B cell (primary cell): Measurements from ENCODE around the gene MAP4K2. TPM values are rescaled to one million over a fixed set of nuclear protein-coding genes. Genes with fewer than 3 reads are reported as not detected.

Experiments used
- ATAC-seq: fragments of 200-7000 bp; cut with Tn5 transposase; one replicate; pipeline ENCODE4 v1.10.0; 2021; ENCODE audit warnings: low read depth, mild to moderate bottlenecking, moderate number of reproducible peaks, moderate library complexity
- CTCF ChIA-PET: fragments of 350-600 bp; sonication (Branson Sonifier 250); formaldehyde crosslinking; loops from one replicate; lab custom pipeline; 2021; ENCODE audit warnings: antibody characterized with exemption, inconsistent platforms; lab: Charles Lee
- POLR2A ChIA-PET: fragments of 350-600 bp; sonication (Branson Sonifier 250); formaldehyde crosslinking; loops from one replicate; lab custom pipeline; 2021; ENCODE audit warnings: antibody characterized with exemption; lab: Charles Lee
- DNase-seq: peaks from one replicate; pipeline ENCODE4 v3.0.0; 2013
- H2AFZ ChIP-seq: 2 replicates; pipeline ENCODE4 v1.6.1; 2012; ENCODE audit warnings: mild to moderate bottlenecking, low read depth, low read length; ENCODE audit not compliant: insufficient read depth, poor library complexity, severe bottlenecking
- H3K27ac ChIP-seq, 2 donors: 1 replicate in 1 of 2; 2 replicates in 1 of 2; pipeline ENCODE4 v1.5.1; 2012 to 2013; ENCODE audit warnings: low read length in 2 of 2, mild to moderate bottlenecking in 2 of 2, moderate library complexity in 1 of 2
- H3K27me3 ChIP-seq, 4 experiments: fragments of 200-600 bp in 1 of 4; sonication (generic) in 1 of 4; replicated peaks in 1 of 4; 1 replicate in 2 of 4; 2 replicates in 2 of 4; pipeline versions ENCODE4 v1.6.1 to v1.7.0; 2013 to 2016; ENCODE audit warnings: low read length in 3 of 4, mild to moderate bottlenecking in 2 of 4, mixed read lengths in 1 of 4, moderate library complexity in 1 of 4; ENCODE audit not compliant: insufficient read depth in 4 of 4, control insufficient read depth in 3 of 4; ENCODE audit errors: control extremely low read depth in 1 of 4
- H3K36me3 ChIP-seq, 2 experiments: replicated peaks in 1 of 2; 1 replicate in 1 of 2; 2 replicates in 1 of 2; pipeline versions ENCODE4 v1.6.1 to v1.7.1; 2013; ENCODE audit warnings: low read length in 1 of 2; ENCODE audit not compliant: insufficient read depth in 2 of 2, control insufficient read depth in 1 of 2; ENCODE audit errors: control extremely low read depth in 1 of 2, extremely low read depth in 1 of 2
- H3K4me1 ChIP-seq, 2 donors: fragments of 200-600 bp in 1 of 2; sonication (generic) in 1 of 2; 1 replicate in 1 of 2; 2 replicates in 1 of 2; pipeline versions ENCODE4 v1.5.1 to v1.6.1; 2013 to 2017; ENCODE audit warnings: low read length in 2 of 2; ENCODE audit not compliant: control insufficient read depth in 2 of 2, insufficient read depth in 2 of 2
- H3K4me2 ChIP-seq: replicated peaks from 2 replicates; pipeline ENCODE3; 2012; ENCODE audit warnings: mild to moderate bottlenecking, low read depth, low read length; ENCODE audit not compliant: poor library complexity, severe bottlenecking
- H3K4me3 ChIP-seq, 5 experiments: fragments of 200-600 bp in 1 of 5; sonication (generic) in 1 of 5; 1 replicate in 3 of 5; 2 replicates in 2 of 5; pipeline versions ENCODE4 v1.5.1 to v1.7.0; 2011 to 2016; ENCODE audit warnings: low read length in 4 of 5, mild to moderate bottlenecking in 4 of 5, low read depth in 2 of 5, control low read depth in 1 of 5, moderate library complexity in 1 of 5; ENCODE audit not compliant: insufficient read depth in 1 of 5; ENCODE audit errors: control extremely low read depth in 1 of 5, extremely low read depth in 1 of 5
- H3K79me2 ChIP-seq: fragments of 200-600 bp; sonication (generic); one replicate; pipeline ENCODE4 v1.6.0; 2016; ENCODE audit warnings: low read length; ENCODE audit not compliant: control insufficient read depth, insufficient read depth
- H3K9ac ChIP-seq: fragments of 200-600 bp; sonication (generic); 2 replicates; pipeline ENCODE4 v1.6.1; 2017; ENCODE audit warnings: mild to moderate bottlenecking, low read length, moderate library complexity
- H3K9me3 ChIP-seq, 3 donors: one replicate each; pipeline versions ENCODE4 v1.6.1 to v1.7.1; 2013; ENCODE audit warnings: low read length in 2 of 3; ENCODE audit not compliant: control insufficient read depth in 2 of 3, insufficient read depth in 1 of 3; ENCODE audit errors: control extremely low read depth in 1 of 3
- H4K20me1 ChIP-seq: 2 replicates; pipeline ENCODE4 v1.6.0; 2012; ENCODE audit warnings: mild to moderate bottlenecking, low read length; ENCODE audit not compliant: insufficient read depth, control insufficient read depth, poor library complexity, severe bottlenecking
- H3K27ac Mint-ChIP-seq: one replicate; pipeline ENCODE4 v1.8.0; 2021; ENCODE audit warnings: mixed read lengths
- H3K27me3 Mint-ChIP-seq: one replicate; pipeline ENCODE4 v1.8.0; 2021; ENCODE audit warnings: mixed read lengths
- H3K4me1 Mint-ChIP-seq: one replicate; pipeline ENCODE4 v1.8.0; 2021; ENCODE audit warnings: mixed read lengths
- H3K4me3 Mint-ChIP-seq: one replicate; pipeline ENCODE4 v1.8.0; 2021; ENCODE audit warnings: mixed read lengths
- H3K9me3 Mint-ChIP-seq: one replicate; pipeline ENCODE4 v1.8.0; 2022; ENCODE audit warnings: mixed read lengths; ENCODE audit not compliant: insufficient read depth
- CTCF ChIP-seq: fragments of 200-600 bp; IDR thresholded peaks from one replicate; pipeline ENCODE4 v1.8.0; 2022; ENCODE audit warnings: antibody characterized with exemption, mild to moderate bottlenecking
- EZH2 ChIP-seq: IDR thresholded peaks from 2 replicates; pipeline ENCODE4 v1.6.1; 2012; ENCODE audit warnings: borderline replicate concordance, low read depth, mild to moderate bottlenecking, moderate library complexity, low read length; ENCODE audit not compliant: insufficient read depth, poor library complexity, severe bottlenecking
- WGBS: methylation state at CpG from one replicate; pipeline ENCODE4 v1.1.5; 2013; ENCODE audit warnings: missing lambda C conversion rate; ENCODE audit not compliant: insufficient coverage; 5-methylcytosine and 5-hydroxymethylcytosine counted together
- intact Hi-C: fragments of 100-400 bp; cut with micrococcal nuclease; formaldehyde crosslinking; loops from one replicate; pipeline ENCODE4 v1.10.0; 2022
- polyA plus RNA-seq: library from polyadenylated mRNA; depleted of rRNA; stranded (reverse); fragments of >200 nt; gene quantifications from 2 replicates; pipeline ENCODE4 v1.2.3, GENCODE V29; 2012
- total RNA-seq, 2 donors: library from RNA; stranded (reverse); fragments of 120-200 nt in 1 of 2; gene quantifications; 1 replicate in 1 of 2; 2 replicates in 1 of 2; pipeline versions ENCODE4 v1.2.3 to v1.2.4, GENCODE V29; 2013 to 2022

MAP4K2 gene
- total and polyA plus RNA-seq, 2 donors (not counting 1 experiment from before 2014, with no cell fraction given): 118 to 163 TPM

GRCh38 chr11:64752175-64752970 lies 50.6 kb downstream of the MAP4K2 start:
- no peak overlapping the region for H3K4me2 ChIP-seq
- no peak overlapping the region for H3K9ac ChIP-seq
- peaks cover 7 to 18% of the 10 kb centered on the region in 2 donors for H3K4me1 ChIP-seq
- CTCF ChIA-PET: interaction anchor here (1.1 to 13.7 kb wide), 3 partner anchors 9 to 15 kb away, joined by 3 to 280 read pairs (median 3); partner anchors contain the start of gene RASGRP2
- WGBS: 91% methylated on average over 13 of the region's 14 CpGs
- TF ChIP-seq CTCF: no peak
- TF ChIP-seq EZH2: no peak
- Mint-ChIP-seq H3K27me3 (no peaks in the 10 kb centered on the region), H3K4me1 (peaks cover 40% of the 10 kb centered on the region), H3K27ac (no peak overlapping the region), H3K9me3 (no peaks in the 10 kb centered on the region), H3K4me3 (no peak overlapping the region)
- intact Hi-C loops: no loop called here
- H3K36me3 ChIP-seq: peaks cover 0 to 23% of the 10 kb centered on the region in 2 experiments
- H3K9me3 ChIP-seq: no peaks in the 10 kb centered on the region
- H3K4me3 ChIP-seq: no peak overlapping the region
- no peak overlapping the region for H3K27ac ChIP-seq
- H2AFZ ChIP-seq: no peak overlapping the region
- H4K20me1 ChIP-seq: no peaks in the 10 kb centered on the region
- POLR2A ChIA-PET: interaction anchor here (0.6 to 2.0 kb wide), 3 partner anchors 10 to 61 kb away, joined by 3 to 11 read pairs (median 4); no protein-coding TSS in a partner anchor
- no peaks in the 10 kb centered on the region for H3K27me3 ChIP-seq
- DNase-seq (no peak), ATAC-seq (no peak)
- H3K79me2 ChIP-seq: peaks cover 50% of the 10 kb centered on the region

- Histone ChIP-seq H3K27ac (no peak overlapping the region), H3K36me3 (peaks cover 0 to 23% of the 10 kb centered on the region in 2 experiments), H3K9ac (no peak overlapping the region), H3K79me2 (peaks cover 42% of the 10 kb centered on the region), H3K9me3 (no peaks in the 10 kb centered on the region), H2AFZ (no peak overlapping the region), H3K4me3 (no peak overlapping the region), H4K20me1 (no peaks in the 10 kb centered on the region), H3K4me2 (no peak overlapping the region), H3K4me1 (peaks cover 8 to 23% of the 10 kb centered on the region in 2 donors), H3K27me3 (no peaks in the 10 kb centered on the region)
- ATAC-seq: no peak
- no peak for TF ChIP-seq CTCF
- no peak for TF ChIP-seq EZH2
- ChIA-PET CTCF (interaction anchor here (1.1 to 13.7 kb wide), 4 partner anchors 8 to 23 kb away, joined by 3 to 280 read pairs (median 3); partner anchors contain the start of gene RASGRP2), POLR2A (interaction anchor here (0.7 to 1.7 kb wide), 2 partner anchors 10 to 61 kb away, joined by 3 to 4 read pairs; no protein-coding TSS in a partner anchor)
- Mint-ChIP-seq H3K27me3 (no peaks in the 10 kb centered on the region), H3K4me3 (no peak overlapping the region), H3K4me1 (peaks cover 45% of the 10 kb centered on the region), H3K27ac (no peak overlapping the region), H3K9me3 (no peaks in the 10 kb centered on the region)
- intact Hi-C loops: no loop called here
- WGBS: 92% methylated on average over 9 of the region's 9 CpGs
- no peak for DNase-seq
Measured at GRCh38 chr11:64751580-64751979, 51.4 kb downstream of the MAP4K2 start.
